ENCODE measurements around the gene SHISAL2A. TPM values are rescaled to one million over a fixed set of nuclear protein-coding genes. Genes with fewer than 3 reads are reported as not detected.

Gene SHISAL2A
- total and polyA plus RNA-seq, 8 donors: 0.48 to 1.6 (median 0.69) TPM; not detected in 1

DNA sequence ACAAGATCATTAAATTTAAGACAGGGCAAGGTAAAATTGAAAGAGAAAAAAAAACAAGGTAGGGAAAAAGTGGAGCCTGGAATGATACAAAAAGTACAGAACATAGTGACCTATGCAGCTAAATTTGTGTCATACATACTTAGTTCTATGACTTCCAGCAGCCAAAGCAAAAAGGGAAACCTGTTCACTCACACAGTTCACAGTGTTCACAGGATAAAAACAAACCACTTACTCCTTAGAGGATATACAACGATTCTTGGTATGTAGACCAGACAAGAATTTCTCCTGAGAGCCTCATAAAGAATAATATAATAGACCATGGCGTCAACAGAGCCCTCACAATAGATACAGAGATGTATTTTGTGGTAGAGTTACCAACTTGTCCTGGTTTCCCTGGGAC, 37.6 kb downstream of the SHISAL2A start:
- Histone ChIP-seq H3K27ac (no peak overlapping the region), H3K4me1 (no peaks in the 10 kb centered on the region), H3K4me3 (no peak overlapping the region), H3K9me3 (no peaks in the 10 kb centered on the region), H3K36me3 (no peaks in the 10 kb centered on the region), H3K27me3 (no peaks in the 10 kb centered on the region)
- TF ChIP-seq CTCF (IDR thresholded peaks at IDR 0.05): no peak
- intact Hi-C loops (cut with DNase I): no loop called here
- ATAC-seq (no peak), DNase-seq (no peak)

DNA sequence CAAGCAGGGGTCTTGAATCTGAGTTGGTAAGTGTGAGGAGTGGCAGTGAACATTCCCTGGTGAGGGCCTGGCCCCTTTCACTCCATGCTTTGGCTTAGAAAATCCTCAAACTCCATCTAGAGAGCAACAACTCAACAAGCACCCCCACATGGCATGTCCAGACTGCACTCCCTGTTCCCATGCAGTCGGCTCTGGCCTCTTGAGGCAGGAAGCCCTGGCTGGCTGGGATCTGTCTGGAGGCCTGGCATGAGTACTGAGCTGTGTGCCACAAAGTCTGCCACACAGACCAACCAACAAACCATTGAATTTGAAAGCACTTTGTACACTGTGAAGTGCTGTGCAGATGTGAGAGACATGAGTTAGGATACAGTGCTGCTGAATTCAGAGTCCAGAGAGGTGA, 40.0 kb downstream of the SHISAL2A start:
- no peaks in the 10 kb centered on the region for H3K9me3 ChIP-seq
- H3K4me1 ChIP-seq: peaks cover 6 to 7% of the 10 kb centered on the region in 2 donors
- H3K27me3 ChIP-seq: no peaks in the 10 kb centered on the region
- intact Hi-C loops (cut with DNase I): no loop called here
- peak; percentile 50 for ATAC-seq
- H3K4me3 ChIP-seq: no peak overlapping the region
- TF ChIP-seq CTCF (IDR thresholded peaks at IDR 0.05): no peak
- H3K27ac ChIP-seq: no peak overlapping the region
- H3K36me3 ChIP-seq: no peaks in the 10 kb centered on the region
- no peak for DNase-seq

DNA sequence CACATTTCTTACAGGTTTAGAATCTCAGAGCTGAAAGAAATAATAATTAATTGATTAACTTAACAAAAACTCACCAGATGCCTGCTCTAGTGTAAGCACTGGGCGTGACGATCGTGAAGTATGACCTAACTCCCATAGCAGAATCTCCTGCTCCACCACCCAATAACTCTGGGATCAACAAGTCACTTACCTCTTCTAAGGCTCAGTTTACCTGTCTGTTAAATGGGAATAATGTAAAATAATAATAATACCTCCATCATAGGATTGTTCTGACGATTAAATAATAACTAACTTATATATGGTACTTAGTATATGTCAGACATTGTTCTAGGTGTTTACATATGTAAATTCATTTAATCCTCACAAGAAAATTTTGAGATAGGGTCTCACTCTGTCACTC, 40.5 kb downstream of the SHISAL2A start:
- no peak overlapping the region for H3K27ac ChIP-seq
- no peaks in the 10 kb centered on the region for H3K9me3 ChIP-seq
- no peaks in the 10 kb centered on the region for H3K36me3 ChIP-seq
- ATAC-seq (no peak), DNase-seq (no peak)
- no peak for TF ChIP-seq CTCF (IDR thresholded peaks at IDR 0.05)
- intact Hi-C loops (cut with DNase I): no loop called here
- peaks cover 6 to 9% of the 10 kb centered on the region in 2 donors for H3K4me1 ChIP-seq
- no peak overlapping the region for H3K4me3 ChIP-seq
- no peaks in the 10 kb centered on the region for H3K27me3 ChIP-seq

- H3K4me1 ChIP-seq: peaks cover 6 to 9% of the 10 kb centered on the region in 2 donors
- no peak overlapping the region for H3K4me3 ChIP-seq
- H3K9me3 ChIP-seq: no peaks in the 10 kb centered on the region
- DNase-seq (no peak), ATAC-seq (no peak)
- no peak for TF ChIP-seq CTCF (IDR thresholded peaks at IDR 0.05)
- H3K27ac ChIP-seq: no peak overlapping the region
- H3K36me3 ChIP-seq: no peaks in the 10 kb centered on the region
- no peaks in the 10 kb centered on the region for H3K27me3 ChIP-seq
- intact Hi-C loops (cut with DNase I): no loop called here
Observed at GRCh38 chr1:52674497-52675384, 41.8 kb downstream of the SHISAL2A start.

DNA sequence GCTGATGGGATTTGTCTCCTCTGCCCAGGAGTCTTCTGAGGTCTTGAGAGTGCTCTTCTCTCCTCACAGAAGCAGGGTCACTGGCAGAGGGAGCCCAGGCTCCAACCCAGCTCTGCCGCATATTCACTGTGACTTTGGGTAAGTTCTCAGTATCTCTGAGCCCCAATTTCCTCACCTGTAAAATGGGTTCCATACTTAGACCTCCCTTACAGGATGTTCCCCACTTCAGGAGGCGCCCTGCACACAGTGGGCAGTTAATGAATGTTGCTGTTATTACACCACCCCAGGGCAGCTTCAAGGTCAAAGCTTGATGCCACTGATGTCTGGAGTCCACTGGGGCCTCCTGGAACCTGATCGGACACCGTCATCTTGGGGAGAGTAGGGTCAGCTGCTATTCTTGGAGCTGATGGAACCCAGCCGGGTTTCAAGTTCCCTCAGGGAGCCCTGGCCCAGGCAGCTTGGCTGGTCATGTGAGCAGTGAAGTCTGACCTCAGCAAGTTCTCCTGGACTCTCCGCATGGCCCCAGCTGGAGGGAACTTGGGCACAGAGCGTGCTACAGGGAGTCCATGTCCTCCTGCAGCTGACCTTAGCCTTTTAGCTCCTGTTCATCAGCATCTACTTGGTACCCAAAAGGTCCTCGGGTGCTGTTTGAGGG, 43.4 kb downstream of the SHISAL2A start:
- DNase-seq (peak in 1 of 4 donors; percentile 67), ATAC-seq (peak; percentile 59)
- Histone ChIP-seq H3K36me3 (no peaks in the 10 kb centered on the region), H3K9me3 (no peaks in the 10 kb centered on the region), H3K27ac (no peak overlapping the region), H3K4me1 (peaks cover 6 to 9% of the 10 kb centered on the region in 2 donors), H3K4me3 (no peak overlapping the region), H3K27me3 (no peaks in the 10 kb centered on the region)
- intact Hi-C loops (cut with DNase I): no loop called here
- TF ChIP-seq CTCF (IDR thresholded peaks at IDR 0.05): no peak
